ENCODE data around the gene TPSAB1. TPM values are rescaled to one million over a fixed set of nuclear protein-coding genes. Genes with fewer than 3 reads are reported as not detected.
A peak's percentile ranks its signal among the peaks of the same experiment; 100 is the strongest.

Gene TPSAB1
- total RNA-seq, 1 donor from 2014 or later, result not detected

DNA sequence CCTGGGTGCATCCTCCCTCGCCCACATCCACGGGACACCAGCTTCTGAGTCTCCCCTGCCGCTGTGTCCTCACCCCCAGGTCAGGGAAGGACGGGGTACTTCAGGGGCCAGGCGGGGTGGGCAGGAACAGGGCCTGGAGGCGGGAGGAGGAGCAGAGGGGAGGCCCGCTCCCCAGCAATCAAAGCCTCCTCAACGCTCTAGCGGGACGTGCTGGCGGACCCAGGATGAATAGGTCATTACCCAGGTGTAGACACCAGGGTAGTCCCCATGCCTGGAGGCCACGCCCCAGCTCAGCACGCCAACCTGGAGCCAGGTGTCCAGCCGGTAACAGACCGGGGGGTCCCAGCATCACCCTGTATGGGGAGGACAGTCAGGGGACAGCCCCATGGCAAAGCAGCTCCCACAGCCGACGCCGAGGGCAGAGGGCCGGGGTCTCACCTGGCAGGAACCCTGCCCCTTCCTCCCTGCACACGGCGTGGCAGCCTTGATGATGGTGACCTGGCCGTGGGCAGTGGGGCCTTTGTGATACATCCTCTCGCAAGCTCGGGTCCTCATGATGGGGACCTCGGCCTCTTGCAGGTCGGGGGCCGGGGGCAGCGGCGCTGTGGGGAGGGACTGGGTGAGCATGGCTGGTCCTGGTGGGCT is 39.6 kb downstream of the TPSAB1 start:
- peak; percentile 91 for DNase-seq (ENCODE audit: low spot score)
- no peaks in the 10 kb centered on the region for H3K36me3 Mint-ChIP-seq (ENCODE audit: low read depth)

DNA sequence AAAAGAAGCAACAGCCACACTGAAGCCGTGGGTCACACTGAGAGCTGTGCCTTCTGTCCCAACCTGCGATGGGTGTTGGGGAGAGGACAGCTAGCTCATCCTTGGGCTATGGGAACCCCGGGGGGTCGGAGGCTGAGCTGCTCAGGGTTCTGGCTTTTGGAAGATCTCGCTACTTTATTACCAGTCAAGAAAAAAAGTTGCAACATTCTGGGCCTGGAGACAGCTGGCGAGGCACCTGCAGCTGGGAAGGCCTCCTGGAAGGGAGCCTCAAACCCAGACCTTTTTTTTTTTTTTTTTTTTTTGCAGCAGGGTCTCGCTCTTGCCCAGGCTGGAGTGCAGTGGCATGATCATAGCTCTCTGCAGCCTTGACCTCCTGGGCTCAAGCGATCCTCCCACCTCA is 40.3 kb downstream of the TPSAB1 start:
- TF ChIP-seq, protein P1, sequence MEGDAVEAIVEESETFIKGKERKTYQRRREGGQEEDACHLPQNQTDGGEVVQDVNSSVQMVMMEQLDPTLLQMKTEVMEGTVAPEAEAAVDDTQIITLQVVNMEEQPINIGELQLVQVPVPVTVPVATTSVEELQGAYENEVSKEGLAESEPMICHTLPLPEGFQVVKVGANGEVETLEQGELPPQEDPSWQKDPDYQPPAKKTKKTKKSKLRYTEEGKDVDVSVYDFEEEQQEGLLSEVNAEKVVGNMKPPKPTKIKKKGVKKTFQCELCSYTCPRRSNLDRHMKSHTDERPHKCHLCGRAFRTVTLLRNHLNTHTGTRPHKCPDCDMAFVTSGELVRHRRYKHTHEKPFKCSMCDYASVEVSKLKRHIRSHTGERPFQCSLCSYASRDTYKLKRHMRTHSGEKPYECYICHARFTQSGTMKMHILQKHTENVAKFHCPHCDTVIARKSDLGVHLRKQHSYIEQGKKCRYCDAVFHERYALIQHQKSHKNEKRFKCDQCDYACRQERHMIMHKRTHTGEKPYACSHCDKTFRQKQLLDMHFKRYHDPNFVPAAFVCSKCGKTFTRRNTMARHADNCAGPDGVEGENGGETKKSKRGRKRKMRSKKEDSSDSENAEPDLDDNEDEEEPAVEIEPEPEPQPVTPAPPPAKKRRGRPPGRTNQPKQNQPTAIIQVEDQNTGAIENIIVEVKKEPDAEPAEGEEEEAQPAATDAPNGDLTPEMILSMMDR (IDR thresholded peaks at IDR 0.05), result no peak
- Mint-ChIP-seq H3K36me3 (ENCODE audit: low read depth) (no peaks in the 10 kb centered on the region), H3K4me3 (ENCODE audit: unreplicated experiment) (no peak overlapping the region), H3K4me1 (ENCODE audit: low read depth) (peaks cover 2% of the 10 kb centered on the region), H3K27me3 (ENCODE audit: low read depth) (peaks cover 26% of the 10 kb centered on the region), H3K27ac (ENCODE audit: unreplicated experiment) (no peak overlapping the region), H3K9me3 (ENCODE audit: low read depth) (no peaks in the 10 kb centered on the region)
- DNase-seq (ENCODE audit: low spot score), result no peak

More for the DNA sequence above, 39.6 kb downstream of the TPSAB1 start:
- Mint-ChIP-seq H3K27me3 (ENCODE audit: low read depth) (peaks cover 32% of the 10 kb centered on the region), H3K27ac (ENCODE audit: unreplicated experiment) (no peak overlapping the region), H3K4me1 (ENCODE audit: low read depth) (peaks cover 2% of the 10 kb centered on the region), H3K9me3 (ENCODE audit: low read depth) (no peaks in the 10 kb centered on the region), H3K4me3 (ENCODE audit: unreplicated experiment) (no peak overlapping the region)
- TF ChIP-seq, protein P1 (IDR thresholded peaks at IDR 0.05), result no peak

DNA sequence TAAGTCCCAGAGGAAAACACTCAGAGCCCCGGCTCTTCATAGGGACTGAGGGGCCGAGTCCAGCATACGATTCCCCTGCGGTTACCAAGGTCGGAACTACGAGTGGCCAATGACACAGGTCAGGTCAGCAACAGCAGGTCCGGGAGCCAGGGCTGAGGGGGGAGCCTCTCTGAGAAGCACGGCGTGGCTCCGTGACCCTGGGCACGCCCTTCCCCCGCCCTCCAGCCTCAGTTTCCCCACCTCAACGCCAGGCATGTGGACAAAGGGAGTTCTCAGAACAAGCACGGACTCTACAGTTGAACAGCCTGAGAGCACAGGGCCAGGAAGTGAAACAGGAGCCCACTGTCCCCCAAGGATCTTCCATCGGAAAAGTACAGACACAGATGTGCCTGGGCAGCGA is 41.0 kb downstream of the TPSAB1 start:
- Mint-ChIP-seq H3K4me3 (ENCODE audit: unreplicated experiment) (no peak overlapping the region), H3K4me1 (ENCODE audit: low read depth) (peaks cover 2% of the 10 kb centered on the region), H3K36me3 (ENCODE audit: low read depth) (no peaks in the 10 kb centered on the region), H3K27me3 (ENCODE audit: low read depth) (peaks cover 22% of the 10 kb centered on the region), H3K9me3 (ENCODE audit: low read depth) (no peaks in the 10 kb centered on the region), H3K27ac (ENCODE audit: unreplicated experiment) (no peak overlapping the region)
- no peak for DNase-seq (ENCODE audit: low spot score)
- TF ChIP-seq, protein P1 (IDR thresholded peaks at IDR 0.05), result no peak

GRCh38 chr16:1282324-1282973 is 41.9 kb downstream of the TPSAB1 start:
- H3K27ac Mint-ChIP-seq (ENCODE audit: unreplicated experiment), result no peak overlapping the region
- DNase-seq (ENCODE audit: low spot score), result no peak
- no peaks in the 10 kb centered on the region for H3K36me3 Mint-ChIP-seq (ENCODE audit: low read depth)
- peaks cover 22% of the 10 kb centered on the region for H3K27me3 Mint-ChIP-seq (ENCODE audit: low read depth)
- no peak overlapping the region for H3K4me3 Mint-ChIP-seq (ENCODE audit: unreplicated experiment)
- H3K9me3 Mint-ChIP-seq (ENCODE audit: low read depth), result no peaks in the 10 kb centered on the region
- peaks cover 2% of the 10 kb centered on the region for H3K4me1 Mint-ChIP-seq (ENCODE audit: low read depth)
- TF ChIP-seq, protein P1 (IDR thresholded peaks at IDR 0.05), result no peak

GRCh38 chr16:1283296-1283695 is 42.8 kb downstream of the TPSAB1 start:
- Mint-ChIP-seq H3K4me1 (ENCODE audit: low read depth) (peaks cover 7% of the 10 kb centered on the region), H3K9me3 (ENCODE audit: low read depth) (no peaks in the 10 kb centered on the region), H3K27ac (ENCODE audit: unreplicated experiment) (no peak overlapping the region), H3K4me3 (ENCODE audit: unreplicated experiment) (no peak overlapping the region), H3K36me3 (ENCODE audit: low read depth) (no peaks in the 10 kb centered on the region), H3K27me3 (ENCODE audit: low read depth) (peaks cover 27% of the 10 kb centered on the region)
- no peak for DNase-seq (ENCODE audit: low spot score)
- TF ChIP-seq, protein P1 (IDR thresholded peaks at IDR 0.05), result no peak

All from chondrocyte (in vitro differentiated cells).